K562 (cell line): ENCODE results near the gene DSTYK. TPM values are rescaled to one million over a fixed set of nuclear protein-coding genes. Genes with fewer than 3 reads are reported as not detected.
A peak's percentile ranks its signal among the peaks of the same experiment; 100 is the strongest.

Experiments
- ATF6 ChIP-seq: sonication (generic); formaldehyde crosslinking; IDR thresholded peaks from 2 replicates; pipeline ENCODE4 v1.4.0; 2020; ENCODE audit warnings: mild to moderate bottlenecking, missing genetic modification reagents
- MITF ChIP-seq: IDR thresholded peaks from 2 replicates; pipeline ENCODE4 v1.6.1; 2014; ENCODE audit warnings: antibody characterized with exemption
- NR2C2 ChIP-seq, 2 experiments: fragments of 200-800 bp in 1 of 2; sonication (Bioruptor generic) in 1 of 2; sonication (generic) in 1 of 2; formaldehyde crosslinking in 1 of 2; IDR thresholded peaks; 2 replicates each; pipeline versions ENCODE4 v1.6.1 to v1.8.0; 2016 to 2022; ENCODE audit warnings: mild to moderate bottlenecking in 1 of 2, missing compliant biosample characterization in 1 of 2, missing genetic modification characterization in 1 of 2, missing genetic modification reagents in 1 of 2
- PHB2 ChIP-seq: fragments of 450-650 bp; IDR thresholded peaks from 2 replicates; pipeline ENCODE4 v1.6.1; 2017; ENCODE audit warnings: low read depth
- PML ChIP-seq: IDR thresholded peaks from 2 replicates; pipeline ENCODE4 v1.6.1; 2012; ENCODE audit warnings: low read length, inconsistent platforms
- PRMT5 ChIP-seq: sonication (generic); formaldehyde crosslinking; IDR thresholded peaks from 2 replicates; pipeline ENCODE4 v1.5.0; 2020; ENCODE audit warnings: missing genetic modification reagents
- SUPT5H ChIP-seq: fragments of 450-650 bp; IDR thresholded peaks from 2 replicates; pipeline ENCODE4 v1.6.1; 2016
- TARDBP ChIP-seq: fragments of 450-650 bp; IDR thresholded peaks from 2 replicates; pipeline ENCODE4 v1.6.1; 2016
- UBTF ChIP-seq, 2 experiments: IDR thresholded peaks; 2 replicates each; pipeline ENCODE4 v1.6.1; 2012; ENCODE audit warnings: improper control_type of control experiment in 2 of 2, low read depth in 2 of 2, low read length in 2 of 2, borderline replicate concordance in 1 of 2
- ZBTB26 ChIP-seq: fragments of 450-650 bp; formaldehyde crosslinking; IDR thresholded peaks from 2 replicates; pipeline ENCODE4 v1.4.0; 2022; ENCODE audit warnings: missing genetic modification characterization
- ZHX1 ChIP-seq: fragments of 150-350 bp; conservative IDR thresholded peaks from 2 replicates; pipeline ENCODE4 v1.6.1; 2014; ENCODE audit warnings: low read length
- ZKSCAN8 ChIP-seq: fragments of 200-800 bp; sonication (Bioruptor generic); IDR thresholded peaks from 2 replicates; pipeline ENCODE4 v1.6.1; 2016; ENCODE audit warnings: missing genetic modification characterization, missing compliant biosample characterization
- polyA plus RNA-seq, 8 experiments: library from polyadenylated mRNA; depleted of rRNA in 4 of 8; stranded (reverse) in 5 of 8; unstranded in 3 of 8; fragments of >200 nt; fragmentation: Nextera tagmentation in 2 of 8; fragmentation: Illumina TruSeq in 1 of 8; extraction: Ambion mirVana in 2 of 8; extraction: Trizol in 1 of 8; gene quantifications; 2 replicates each; pipeline versions ENCODE4 v1.2.1 to v1.2.3, GENCODE V29; 2011 to 2014; ENCODE audit warnings: inconsistent platforms in 1 of 8, missing spikeins in 1 of 8
- total RNA-seq, 7 experiments: library from RNA; depleted of rRNA in 6 of 7; stranded (reverse); fragments of >200 nt in 6 of 7; fragmentation: Illumina TruSeq in 2 of 7; extraction: Trizol in 2 of 7; gene quantifications; 2 replicates each; pipeline versions ENCODE4 v1.2.1 to v1.2.3, GENCODE V29; 2011 to 2021; ENCODE audit warnings: low replicate concordance in 1 of 7
- TF ChIP-seq, protein P1 (sequence below): fragments of 450-650 bp; conservative IDR thresholded peaks from 2 replicates; pipeline ENCODE4 v1.6.1; 2016; ENCODE audit warnings: missing genetic modification characterization, low read depth, mild to moderate bottlenecking, missing compliant biosample characterization, moderate library complexity
- TF ChIP-seq, protein P2 (sequence below): fragments of 450-650 bp; IDR thresholded peaks from 2 replicates; pipeline ENCODE4 v1.6.1; 2016; ENCODE audit warnings: mild to moderate bottlenecking

DSTYK gene
- total and polyA plus RNA-seq, 9 of the 15 experiments (the other 6 are each of a cell fraction or from before 2014, with no cell fraction given) = 4.2 to 7.1 (median 6.2) TPM

DNA sequence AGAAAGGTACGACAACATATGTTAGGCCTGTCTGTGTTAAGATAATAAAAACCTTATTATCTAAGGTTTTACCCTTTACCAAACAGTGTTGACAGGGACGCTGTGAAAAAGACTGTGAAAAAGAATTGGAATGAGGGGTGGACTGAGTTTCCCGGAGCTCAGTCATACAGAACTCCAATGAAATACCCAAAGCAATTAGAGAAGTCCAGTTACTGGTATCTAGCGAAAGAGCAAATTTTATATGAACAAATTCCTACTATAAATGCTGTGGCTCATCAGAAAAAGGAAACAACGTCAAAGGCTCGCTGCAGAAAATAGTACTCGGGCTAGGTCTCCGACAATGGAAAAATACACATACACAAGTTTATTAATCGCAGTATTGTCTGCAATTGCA lies 89.0 kb downstream of the DSTYK start (continued):
- TF ChIP-seq ATF6 (CRISPR knock-in tag) (no peak), ZKSCAN8 (CRISPR knock-in tag) (peak; percentile 60; the same call in 1 of the 2 replicates), NR2C2 (CRISPR knock-in tag; IDR thresholded peaks at IDR 0.05) (no peak), NR2C2 (tag; IDR thresholded peaks at IDR 0.05) (peak; percentile 87), MITF (no peak), SUPT5H (no peak; the same call in none of the 2 replicates), UBTF (IDR thresholded peaks at IDR 0.05; ENCODE audit: borderline replicate concordance in 1 of 2, low read depth in 2 of 2, low read length in 2 of 2) (no peak), PRMT5 (no peak), ZBTB26 (CRISPR knock-in tag) (no peak), ZHX1 (no peak), PHB2 (no peak), TARDBP (no peak), PML (peak; percentile 17; the same call in 1 of the 2 replicates)
- TF ChIP-seq, protein P1, sequence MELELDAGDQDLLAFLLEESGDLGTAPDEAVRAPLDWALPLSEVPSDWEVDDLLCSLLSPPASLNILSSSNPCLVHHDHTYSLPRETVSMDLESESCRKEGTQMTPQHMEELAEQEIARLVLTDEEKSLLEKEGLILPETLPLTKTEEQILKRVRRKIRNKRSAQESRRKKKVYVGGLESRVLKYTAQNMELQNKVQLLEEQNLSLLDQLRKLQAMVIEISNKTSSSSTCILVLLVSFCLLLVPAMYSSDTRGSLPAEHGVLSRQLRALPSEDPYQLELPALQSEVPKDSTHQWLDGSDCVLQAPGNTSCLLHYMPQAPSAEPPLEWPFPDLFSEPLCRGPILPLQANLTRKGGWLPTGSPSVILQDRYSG (tag) = 0 out of 2 replicates have a peak, but pooled peaks have one; percentile 9
- TF ChIP-seq, protein P2, sequence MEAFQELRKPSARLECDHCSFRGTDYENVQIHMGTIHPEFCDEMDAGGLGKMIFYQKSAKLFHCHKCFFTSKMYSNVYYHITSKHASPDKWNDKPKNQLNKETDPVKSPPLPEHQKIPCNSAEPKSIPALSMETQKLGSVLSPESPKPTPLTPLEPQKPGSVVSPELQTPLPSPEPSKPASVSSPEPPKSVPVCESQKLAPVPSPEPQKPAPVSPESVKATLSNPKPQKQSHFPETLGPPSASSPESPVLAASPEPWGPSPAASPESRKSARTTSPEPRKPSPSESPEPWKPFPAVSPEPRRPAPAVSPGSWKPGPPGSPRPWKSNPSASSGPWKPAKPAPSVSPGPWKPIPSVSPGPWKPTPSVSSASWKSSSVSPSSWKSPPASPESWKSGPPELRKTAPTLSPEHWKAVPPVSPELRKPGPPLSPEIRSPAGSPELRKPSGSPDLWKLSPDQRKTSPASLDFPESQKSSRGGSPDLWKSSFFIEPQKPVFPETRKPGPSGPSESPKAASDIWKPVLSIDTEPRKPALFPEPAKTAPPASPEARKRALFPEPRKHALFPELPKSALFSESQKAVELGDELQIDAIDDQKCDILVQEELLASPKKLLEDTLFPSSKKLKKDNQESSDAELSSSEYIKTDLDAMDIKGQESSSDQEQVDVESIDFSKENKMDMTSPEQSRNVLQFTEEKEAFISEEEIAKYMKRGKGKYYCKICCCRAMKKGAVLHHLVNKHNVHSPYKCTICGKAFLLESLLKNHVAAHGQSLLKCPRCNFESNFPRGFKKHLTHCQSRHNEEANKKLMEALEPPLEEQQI = no peak
